Urinary bladder (tissue), 4 donors: ENCODE measurements around the gene IL15RA. TPM values are rescaled to one million over a fixed set of nuclear protein-coding genes. Genes with fewer than 3 reads are reported as not detected.
A peak's percentile ranks its signal among the peaks of the same experiment; 100 is the strongest.
"Not testable (repeated sequence)": the region's sequence is repeated elsewhere in the genome, so short reads cannot be mapped to it uniquely, and the experiment has no call there.

ENCODE experiments used
- DNase-seq: peaks from one replicate; pipeline ENCODE4 v3.0.0-alpha.2; 2015; ENCODE audit errors: extremely low spot score
- H3K27ac ChIP-seq: one replicate; pipeline ENCODE4 v1.5.1; 2013; ENCODE audit warnings: low read depth, mild to moderate bottlenecking, moderate library complexity
- H3K36me3 ChIP-seq: one replicate; pipeline ENCODE4 v1.6.1; 2013; ENCODE audit warnings: mild to moderate bottlenecking, moderate library complexity; ENCODE audit not compliant: insufficient read depth
- H3K4me1 ChIP-seq: one replicate; pipeline ENCODE4 v1.6.1; 2013; ENCODE audit warnings: mild to moderate bottlenecking, moderate library complexity; ENCODE audit not compliant: insufficient read depth
- H3K4me3 ChIP-seq: one replicate; pipeline ENCODE4 v1.5.1; 2013; ENCODE audit warnings: low read depth, low read length
- WGBS: extraction: QIAGEN DNeasy Blood & Tissue Kit; methylation state at CpG from one replicate; pipeline ENCODE4 v1.1.7; 2013; 5-methylcytosine and 5-hydroxymethylcytosine counted together
- polyA plus RNA-seq: library from polyadenylated mRNA; stranded (reverse); fragments of 200-250 nt; gene quantifications from one replicate; pipeline ENCODE4 v1.2.3, GENCODE V29; 2013
- total RNA-seq: library from RNA; depleted of rRNA; stranded (reverse); fragments of >200 nt; gene quantifications from one replicate; pipeline ENCODE4 v1.2.3, GENCODE V29; 2014
- donor health status: healthy with polysubstance abuse.
- donor health status: healthy.

The IL15RA gene
- total and polyA plus RNA-seq, 2 donors = 3.5 to 50.2 TPM

DNA sequence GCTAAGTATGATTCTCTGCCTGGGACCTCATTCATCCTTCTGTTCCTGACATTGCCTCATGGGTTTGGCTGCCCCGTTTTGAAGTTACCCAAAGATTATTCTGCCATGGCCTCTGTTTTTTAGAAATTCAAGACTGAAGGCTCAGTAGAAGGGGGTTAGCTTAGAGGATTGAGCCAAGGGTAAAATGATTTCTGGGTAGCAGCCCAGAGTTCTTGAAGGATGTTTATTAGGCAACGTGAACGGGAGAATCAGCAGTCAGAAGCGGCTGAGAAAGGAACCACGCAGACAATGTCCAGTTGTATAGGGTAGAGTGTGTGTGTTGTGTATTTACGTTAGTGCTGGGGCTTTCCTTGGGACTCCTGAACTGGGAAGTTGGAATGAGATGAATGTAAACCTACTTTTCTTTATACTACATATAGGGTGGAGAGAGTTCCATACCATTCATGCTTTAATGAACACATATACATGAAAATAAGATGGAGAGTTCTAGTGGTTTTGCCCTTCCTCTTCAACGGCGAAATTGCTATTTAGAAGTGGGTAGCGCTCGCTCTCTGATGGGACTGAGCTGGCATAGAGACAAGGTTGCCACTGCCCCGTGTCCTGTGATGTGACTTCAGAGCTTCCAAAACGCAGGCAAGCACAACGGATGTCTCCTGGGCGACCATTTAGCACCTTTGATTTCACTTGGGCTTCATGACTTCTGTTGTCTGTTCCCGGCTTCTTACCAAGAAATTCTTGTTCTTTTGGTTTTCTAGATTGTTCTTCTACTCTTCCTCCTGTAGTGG lies 35.0 kb upstream of the IL15RA start:
- Histone ChIP-seq H3K4me3 (no peak overlapping the region), H3K4me1 (no peaks in the 10 kb centered on the region), H3K27ac (no peak overlapping the region), H3K36me3 (no peaks in the 10 kb centered on the region)
- 79% methylated on average over 15 of the region's 15 CpGs for WGBS
- no peak for DNase-seq

DNA sequence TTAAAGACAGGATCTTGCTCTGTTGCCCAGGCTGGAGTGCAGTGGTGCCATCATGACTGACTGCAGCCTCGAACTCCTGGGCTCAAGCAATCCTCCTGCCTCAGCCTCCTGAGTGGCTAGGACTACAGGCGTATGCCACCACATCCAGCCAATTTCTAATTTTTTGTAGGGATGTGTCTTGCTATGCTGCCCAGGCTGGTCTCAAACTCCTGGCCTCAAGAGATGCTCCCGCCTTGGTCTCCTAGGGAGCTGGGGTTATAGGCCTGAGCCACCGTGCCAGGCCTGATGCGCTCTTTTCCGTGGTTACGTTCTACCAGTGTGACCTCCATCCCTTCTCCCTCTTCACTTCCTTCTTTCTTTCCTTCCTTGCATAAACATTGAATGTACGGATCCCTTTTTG lies 34.2 kb upstream of the IL15RA start:
- no peaks in the 10 kb centered on the region for H3K36me3 ChIP-seq
- 95% methylated on average over 8 of the region's 8 CpGs for WGBS
- H3K4me3 ChIP-seq = no peak overlapping the region
- H3K4me1 ChIP-seq = no peaks in the 10 kb centered on the region
- DNase-seq = no peak
- no peak overlapping the region for H3K27ac ChIP-seq

DNA sequence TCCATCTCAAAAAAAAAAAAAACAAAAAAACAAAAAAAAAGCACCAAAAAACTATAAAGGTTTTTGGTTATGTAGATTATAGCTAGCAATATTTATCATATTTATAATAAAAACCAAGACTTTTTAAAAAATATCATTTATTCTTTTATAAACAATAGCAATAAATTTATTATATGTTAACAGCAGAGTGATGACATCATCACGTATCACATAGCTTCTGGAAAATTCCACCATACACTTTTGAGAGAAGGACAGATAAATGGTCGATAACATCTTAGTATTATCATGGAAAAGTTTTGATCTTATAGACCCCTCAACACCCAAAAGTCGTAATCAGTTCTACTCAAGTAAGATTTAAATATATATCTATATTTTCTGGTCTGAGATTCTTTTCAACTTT lies 33.2 kb upstream of the IL15RA start:
- WGBS = 93% methylated on average over 3 of the region's 3 CpGs
- no peak overlapping the region for H3K4me3 ChIP-seq
- no peak overlapping the region for H3K27ac ChIP-seq
- H3K4me1 ChIP-seq = no peaks in the 10 kb centered on the region
- H3K36me3 ChIP-seq = no peaks in the 10 kb centered on the region
- DNase-seq = no peak

DNA sequence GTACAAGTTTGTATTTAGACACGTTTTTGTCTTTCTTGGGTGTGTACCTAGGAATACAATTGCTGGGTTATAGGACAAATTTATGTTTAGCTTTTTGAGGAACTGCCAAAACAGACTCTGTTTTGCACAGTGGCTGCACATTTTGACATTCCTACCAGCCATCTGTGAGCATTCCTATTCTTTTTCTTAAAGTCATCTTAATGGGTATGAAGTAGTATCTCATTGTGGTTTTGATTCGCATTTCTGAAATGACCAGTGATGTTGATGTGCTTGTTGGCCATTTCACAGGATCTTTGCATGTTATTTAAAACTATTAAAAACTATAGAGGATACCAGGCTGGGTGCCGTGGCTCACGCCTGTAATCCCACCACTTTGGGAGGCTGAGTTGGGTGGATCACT lies 32.6 kb upstream of the IL15RA start:
- no peak for DNase-seq
- 92% methylated on average over 4 of the region's 4 CpGs for WGBS
- H3K4me1 ChIP-seq = no peaks in the 10 kb centered on the region
- H3K27ac ChIP-seq = no peak overlapping the region
- H3K36me3 ChIP-seq = no peaks in the 10 kb centered on the region
- H3K4me3 ChIP-seq = no peak overlapping the region

DNA sequence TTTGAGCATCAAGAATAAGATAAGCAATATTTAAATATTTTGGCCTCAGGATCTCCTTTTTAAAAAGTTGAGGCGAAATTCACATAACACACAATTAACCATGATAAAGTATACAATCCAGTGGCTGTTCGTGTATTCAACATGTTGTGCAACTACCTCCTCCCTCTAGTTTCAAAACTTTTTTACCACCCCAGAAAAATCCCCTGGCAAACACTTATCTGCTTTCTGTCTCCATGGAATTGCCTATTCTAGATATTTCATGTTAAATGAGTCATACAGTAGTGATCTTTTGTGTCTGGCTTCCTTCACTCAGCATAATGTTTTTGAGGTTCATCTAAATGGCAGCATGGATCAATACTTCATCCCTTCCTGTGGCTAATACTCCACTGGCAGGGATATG lies 31.8 kb upstream of the IL15RA start:
- Histone ChIP-seq H3K36me3 (no peaks in the 10 kb centered on the region), H3K4me1 (no peaks in the 10 kb centered on the region), H3K27ac (no peak overlapping the region), H3K4me3 (no peak overlapping the region)
- WGBS = 30% methylated on average over 2 of the region's 2 CpGs
- no peak for DNase-seq

DNA sequence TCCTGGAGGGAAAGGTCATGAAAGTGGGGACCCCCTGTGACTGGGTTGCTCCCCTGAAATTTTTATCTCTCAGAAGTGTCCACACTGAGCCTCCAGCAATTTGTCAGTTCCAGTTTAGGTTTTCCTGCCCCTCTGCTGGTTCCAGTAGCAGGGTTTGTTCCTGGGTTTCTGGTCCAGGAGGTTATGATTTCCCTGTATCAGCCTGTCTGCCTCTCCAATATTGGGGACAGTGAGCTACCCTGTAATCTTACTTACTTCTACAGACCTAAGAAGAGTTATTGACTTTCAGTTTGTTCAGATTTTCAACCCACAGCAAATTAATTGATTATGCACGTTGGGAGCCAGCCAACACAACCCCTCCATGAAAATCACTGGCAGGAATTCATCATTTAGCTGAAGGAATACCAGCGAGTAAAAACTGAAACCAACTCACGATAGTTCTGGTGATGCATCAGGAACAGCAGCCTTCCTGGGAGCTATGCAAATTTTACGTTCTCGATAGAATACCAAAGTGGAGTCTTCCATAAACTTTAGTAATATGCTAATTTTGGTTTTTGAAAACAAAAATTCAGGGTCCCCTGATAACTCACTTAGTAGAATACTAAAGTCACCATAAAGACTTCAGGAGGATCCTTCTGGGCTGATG lies 31.3 kb upstream of the IL15RA start:
- Histone ChIP-seq H3K27ac (no peak overlapping the region), H3K36me3 (no peaks in the 10 kb centered on the region), H3K4me3 (peak overlapping the region; percentile 12), H3K4me1 (no peaks in the 10 kb centered on the region)
- 58% methylated on average over 5 of the region's 5 CpGs for WGBS
- DNase-seq = no peak

DNA sequence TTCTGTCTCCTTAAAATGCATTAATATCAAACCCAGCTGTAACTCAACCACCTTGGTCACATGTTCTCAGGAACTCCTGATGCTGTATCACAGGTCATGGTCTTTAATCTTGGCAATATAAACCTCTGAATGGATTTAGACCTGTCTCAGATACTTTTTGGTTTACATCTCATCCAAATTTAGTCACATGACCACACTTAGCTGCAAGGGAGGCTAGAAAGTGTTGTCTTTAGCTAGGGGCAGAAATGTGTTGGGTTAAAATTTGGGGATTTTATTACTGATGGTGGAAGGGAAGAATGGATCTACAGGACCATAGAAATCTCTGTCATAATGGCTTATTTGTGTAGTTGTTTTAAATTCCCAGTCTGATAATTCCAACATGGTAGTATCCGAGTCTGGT lies 29.6 kb upstream of the IL15RA start:
- DNase-seq = no peak
- no peak overlapping the region for H3K27ac ChIP-seq
- 96% methylated on average over 1 of the region's 1 CpG for WGBS
- H3K4me1 ChIP-seq = no peaks in the 10 kb centered on the region
- no peak overlapping the region for H3K4me3 ChIP-seq
- H3K36me3 ChIP-seq = no peaks in the 10 kb centered on the region

DNA sequence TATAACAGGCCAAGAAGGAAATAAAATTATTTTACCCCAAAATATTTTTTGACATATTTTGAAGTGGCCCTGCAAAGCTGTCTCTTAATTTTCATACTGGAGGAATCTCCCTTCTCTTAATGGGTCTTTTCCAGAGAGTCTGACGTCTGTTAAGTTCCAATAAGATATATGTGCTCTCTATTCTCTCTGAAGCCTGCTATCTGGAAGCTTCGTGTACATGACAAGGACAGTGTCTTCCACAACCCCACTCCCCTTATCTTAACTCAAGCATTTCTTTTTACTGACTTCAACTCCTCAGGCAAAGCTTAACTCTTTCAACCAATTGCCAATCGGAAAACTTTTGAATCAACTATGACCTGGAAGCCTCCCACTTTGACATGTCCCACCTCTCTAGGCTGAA lies 29.2 kb upstream of the IL15RA start:
- no peaks in the 10 kb centered on the region for H3K4me1 ChIP-seq
- no peak overlapping the region for H3K4me3 ChIP-seq
- 86% methylated on average over 3 of the region's 3 CpGs for WGBS
- no peaks in the 10 kb centered on the region for H3K36me3 ChIP-seq
- H3K27ac ChIP-seq = no peak overlapping the region
- no peak for DNase-seq

DNA sequence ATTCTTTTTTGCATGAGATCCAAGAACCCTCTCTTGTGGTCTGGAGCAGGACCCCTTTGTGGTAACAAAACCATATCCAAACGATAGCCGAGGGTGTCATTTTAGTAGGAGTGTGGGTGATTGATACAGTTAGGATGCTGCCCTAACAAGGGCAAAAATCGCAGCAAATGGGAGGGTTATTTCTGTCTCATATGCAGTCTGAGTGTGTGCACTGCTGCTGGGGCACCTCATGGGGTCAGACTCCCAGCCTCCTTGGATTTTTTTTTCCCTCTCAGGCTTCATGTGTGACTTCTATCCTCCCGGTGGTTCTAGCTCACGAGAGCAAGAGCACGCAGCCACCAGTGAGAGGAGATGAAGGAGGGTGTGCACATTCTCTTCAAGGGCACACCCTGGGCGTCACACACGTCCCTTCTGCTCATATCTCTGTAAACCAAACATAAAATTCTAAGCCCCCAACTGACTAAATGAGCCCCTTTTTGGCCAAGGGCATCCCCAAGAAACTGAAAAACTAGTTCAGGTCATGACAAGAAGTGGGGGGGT lies 28.6 kb upstream of the IL15RA start:
- Histone ChIP-seq H3K4me3 (no peak overlapping the region), H3K27ac (no peak overlapping the region), H3K4me1 (no peaks in the 10 kb centered on the region), H3K36me3 (no peaks in the 10 kb centered on the region)
- no peak for DNase-seq
- WGBS = 60% methylated on average over 8 of the region's 8 CpGs

DNA sequence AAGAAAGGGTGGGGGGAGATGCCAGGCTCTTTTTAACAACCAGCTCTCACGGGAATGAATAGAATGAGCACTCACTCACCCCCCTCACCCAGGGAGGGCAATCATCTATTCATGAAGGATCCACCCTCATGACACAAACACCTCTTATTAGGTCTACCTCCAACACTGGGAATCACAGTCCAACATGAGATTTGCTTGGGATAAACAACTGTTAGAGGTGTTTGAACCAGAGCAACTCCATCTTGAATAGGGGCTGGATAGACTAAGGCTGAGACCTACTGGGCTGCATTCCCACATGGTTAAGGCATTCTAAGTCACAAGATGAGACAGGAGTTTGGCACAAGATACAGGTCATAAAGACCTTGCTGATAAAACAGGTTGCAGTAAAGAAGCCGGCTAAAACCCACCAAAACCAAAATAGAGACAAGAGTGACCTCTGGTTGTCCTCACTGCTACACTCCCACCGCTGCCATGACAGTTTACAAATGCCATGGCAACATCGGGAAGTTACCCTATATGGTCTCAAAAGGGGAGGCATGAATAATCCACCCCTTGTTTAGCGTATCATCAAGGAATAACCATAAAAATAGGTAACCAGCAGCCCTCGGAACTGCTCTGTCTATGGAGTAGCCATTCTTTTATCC lies 27.9 kb upstream of the IL15RA start:
- H3K36me3 ChIP-seq, DNase-seq, H3K4me3 ChIP-seq, H3K27ac ChIP-seq, H3K4me1 ChIP-seq: not testable (repeated sequence)
- WGBS = 51% methylated on average over 6 of the region's 6 CpGs

DNA sequence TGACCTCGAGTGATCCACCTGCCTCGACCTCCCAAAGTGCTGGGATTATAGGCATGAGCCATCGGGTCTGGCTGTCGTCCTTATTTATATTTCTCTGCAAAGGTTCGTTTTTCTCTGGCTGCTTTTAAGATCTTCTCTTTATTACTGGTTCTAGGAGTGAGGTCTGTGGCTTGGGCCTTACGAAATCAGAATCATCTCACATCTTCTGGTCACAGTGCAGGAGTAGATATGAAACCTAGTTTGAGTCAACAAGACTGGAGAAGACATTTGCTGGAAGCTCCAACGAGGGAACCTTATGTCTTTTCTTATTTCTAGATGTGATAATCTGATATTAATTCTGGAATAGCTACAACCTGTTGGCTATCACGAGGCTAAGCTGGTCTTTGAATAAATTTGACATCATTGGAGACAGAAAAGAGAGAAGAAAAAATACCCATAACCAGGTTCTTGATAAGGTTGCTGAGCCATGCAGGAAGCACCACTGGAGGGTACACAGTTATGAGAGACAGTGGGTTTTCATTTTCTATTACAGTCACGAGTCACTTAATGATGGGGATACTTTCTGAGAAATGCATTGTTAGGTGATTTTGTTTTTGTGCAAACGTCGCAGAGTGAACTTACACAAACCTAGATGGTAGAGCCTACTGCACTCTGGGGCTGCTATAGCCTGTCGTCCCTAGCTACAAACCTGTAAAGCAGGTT lies 25.6 kb upstream of the IL15RA start:
- no peak for DNase-seq
- WGBS = 79% methylated on average over 12 of the region's 12 CpGs
- Histone ChIP-seq H3K4me3 (no peak overlapping the region), H3K4me1 (no peaks in the 10 kb centered on the region), H3K27ac (no peak overlapping the region), H3K36me3 (no peaks in the 10 kb centered on the region)

DNA sequence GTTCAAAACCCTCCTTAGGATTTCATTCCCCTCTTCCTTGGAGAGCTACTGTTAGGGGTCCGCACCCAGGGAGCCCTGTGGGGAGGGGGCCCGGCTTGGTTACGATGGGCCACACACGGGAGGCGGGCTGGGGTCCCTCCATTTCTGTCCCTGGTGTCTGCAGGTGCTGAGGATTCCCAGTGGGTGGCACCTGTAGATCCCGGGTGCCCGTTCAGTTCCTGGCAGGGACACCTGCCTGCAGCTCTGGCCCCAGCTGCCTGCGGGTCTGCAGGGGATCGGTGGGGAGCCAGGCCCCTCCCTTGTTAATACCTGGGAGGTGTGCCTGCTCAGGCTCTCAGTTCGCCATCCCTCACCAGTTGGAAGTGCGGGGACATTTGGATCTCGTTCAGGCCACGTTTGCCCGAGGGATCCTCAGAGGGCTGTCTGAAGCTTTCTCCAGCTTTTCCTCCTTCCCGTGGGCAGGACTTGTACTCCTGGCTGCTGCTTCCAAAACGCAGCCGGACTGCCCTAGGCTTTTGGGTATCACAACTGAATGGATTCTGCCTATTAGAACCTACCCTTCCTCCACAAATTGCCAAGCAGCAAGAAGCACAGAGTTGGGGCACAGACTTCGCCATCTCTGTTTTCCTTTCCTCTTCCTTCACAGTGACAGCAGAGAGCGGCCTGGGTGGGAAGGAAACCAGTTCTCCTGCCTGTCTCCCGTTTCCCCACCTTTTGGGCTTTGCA lies 22.3 kb upstream of the IL15RA start:
- DNase-seq = no peak
- 78% methylated on average over 20 of the region's 20 CpGs for WGBS
- no peaks in the 10 kb centered on the region for H3K4me1 ChIP-seq
- no peaks in the 10 kb centered on the region for H3K36me3 ChIP-seq
- H3K4me3 ChIP-seq = no peak overlapping the region
- no peak overlapping the region for H3K27ac ChIP-seq

DNA sequence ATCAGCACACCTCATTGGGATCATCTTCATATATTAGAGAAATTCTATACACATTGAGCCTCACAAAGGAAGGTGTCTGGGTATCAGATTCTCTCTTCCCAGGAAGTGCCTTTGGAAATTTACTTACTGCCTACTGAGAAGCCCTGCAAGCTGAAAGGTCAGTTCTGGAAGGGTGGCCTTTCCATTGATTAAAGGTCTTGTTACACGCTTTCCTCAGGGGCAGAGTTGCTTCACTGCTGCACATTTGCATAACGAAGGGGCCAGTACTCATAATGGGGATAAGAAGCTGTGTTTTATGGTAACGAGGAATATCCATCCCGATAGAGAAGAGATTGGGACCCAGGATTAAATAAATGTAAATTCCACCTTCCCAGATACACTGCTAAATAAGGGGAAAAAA lies 19.4 kb upstream of the IL15RA start:
- no peak overlapping the region for H3K27ac ChIP-seq
- H3K4me3 ChIP-seq = no peak overlapping the region
- H3K36me3 ChIP-seq = no peaks in the 10 kb centered on the region
- no peaks in the 10 kb centered on the region for H3K4me1 ChIP-seq
- no peak for DNase-seq
- WGBS = 88% methylated on average over 4 of the region's 4 CpGs
